HG03565 (cell line): ENCODE measurements around the gene DSCAML1.
"Not testable (repeated sequence)": the region's sequence is repeated elsewhere in the genome, so short reads cannot be mapped to it uniquely, and the experiment has no call there.

ENCODE experiments used
- ATAC-seq: cut with Tn5 transposase; IDR thresholded peaks from one replicate; pipeline ENCODE4 v1.9.1; 2021; ENCODE audit warnings: mild to moderate bottlenecking, moderate library complexity; ENCODE audit not compliant: unreplicated experiment

DSCAML1 gene

GRCh38 chr11:117421041-117421440 is 376.0 kb downstream of the DSCAML1 start:
- ATAC-seq = no peak

- ATAC-seq = no peak
These were observed 376.4 kb downstream of the DSCAML1 start for GRCh38 chr11:117420598-117420997.

DNA sequence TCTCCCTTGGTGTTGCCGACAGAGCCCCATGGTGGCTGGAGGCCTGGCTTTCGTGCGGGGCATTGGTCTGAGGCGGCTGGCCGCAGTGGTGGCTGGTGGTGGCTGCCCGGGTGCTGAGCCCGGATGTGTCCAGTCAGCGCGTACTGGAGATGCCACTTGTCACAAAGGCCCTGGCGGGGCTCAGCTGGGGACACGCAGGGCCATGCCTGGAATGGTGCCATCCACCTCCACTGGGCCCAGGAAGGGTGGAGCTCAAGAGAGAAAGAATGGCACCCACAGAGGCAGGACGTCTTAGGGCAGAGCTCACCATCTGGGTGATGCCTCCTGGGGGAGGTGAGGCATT is 376.9 kb downstream of the DSCAML1 start:
- ATAC-seq = no peak

GRCh38 chr11:117419482-117420142 is 377.4 kb downstream of the DSCAML1 start:
- ATAC-seq = no peak

- ATAC-seq = no peak
These were observed 378.1 kb downstream of the DSCAML1 start for GRCh38 chr11:117418737-117419481.

DNA sequence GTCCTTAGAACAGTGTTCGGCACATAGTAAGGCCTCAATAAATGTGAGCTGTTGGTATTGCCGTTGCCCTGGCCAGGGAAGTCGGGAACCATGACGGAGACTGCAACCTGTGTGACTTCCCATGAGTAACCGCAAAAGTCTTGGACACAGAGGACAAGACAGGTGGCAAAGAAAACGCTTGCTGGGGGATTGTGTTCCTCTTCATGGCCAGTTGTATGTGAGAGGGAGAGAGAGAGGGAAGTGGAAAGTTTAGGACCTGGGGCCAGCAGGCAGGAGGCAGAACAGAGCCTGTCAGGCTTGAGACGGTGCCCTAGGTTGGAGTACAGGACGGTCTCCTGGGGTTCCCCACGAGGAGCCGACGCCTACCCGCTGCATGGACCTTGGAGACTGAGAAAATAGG is 379.2 kb downstream of the DSCAML1 start:
- ATAC-seq = no peak

DNA sequence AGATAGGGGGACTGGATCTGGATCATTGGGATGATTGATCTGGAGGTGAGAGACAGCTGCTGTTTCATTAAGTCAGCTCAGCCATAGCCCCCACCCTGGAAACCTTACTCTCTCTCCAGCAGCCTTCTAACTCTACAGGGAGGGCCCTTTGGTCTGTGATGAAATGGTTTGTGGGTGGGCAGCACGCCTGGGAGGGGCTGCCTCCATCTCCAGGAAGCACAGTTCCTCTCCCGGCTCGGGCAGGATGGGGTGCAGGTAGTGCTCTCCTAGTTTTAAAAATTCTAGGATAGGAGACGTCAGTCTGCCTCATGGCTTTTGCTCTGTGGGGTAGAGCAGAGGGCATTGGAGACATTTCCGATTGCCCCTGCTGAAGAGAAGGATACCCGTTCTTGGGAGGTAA is 379.7 kb downstream of the DSCAML1 start:
- ATAC-seq = no peak

GRCh38 chr11:117415358-117415896 is 381.6 kb downstream of the DSCAML1 start:
- ATAC-seq = no peak

- ATAC-seq = no peak
These were observed 382.3 kb downstream of the DSCAML1 start for GRCh38 chr11:117414724-117415123.

DNA sequence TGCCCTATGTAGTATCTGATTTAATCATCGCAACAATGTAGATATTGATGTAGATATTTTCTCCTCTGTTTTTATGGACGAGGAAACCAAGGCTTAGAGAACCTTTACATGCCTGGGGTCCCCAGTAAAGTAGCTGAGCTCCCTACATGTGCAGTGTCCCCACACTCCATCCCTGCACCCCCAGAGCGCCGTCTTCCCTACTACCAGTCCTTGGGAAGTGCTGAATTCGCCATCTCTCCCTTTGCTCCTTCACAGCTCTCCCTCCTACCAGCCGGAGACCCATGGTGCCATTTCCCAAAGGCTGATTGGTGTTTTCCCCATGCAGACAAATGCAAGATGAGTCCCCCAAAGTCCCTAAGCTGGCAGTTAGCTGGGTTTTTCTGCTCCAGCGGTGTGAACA is 383.4 kb downstream of the DSCAML1 start:
- ATAC-seq = no peak

DNA sequence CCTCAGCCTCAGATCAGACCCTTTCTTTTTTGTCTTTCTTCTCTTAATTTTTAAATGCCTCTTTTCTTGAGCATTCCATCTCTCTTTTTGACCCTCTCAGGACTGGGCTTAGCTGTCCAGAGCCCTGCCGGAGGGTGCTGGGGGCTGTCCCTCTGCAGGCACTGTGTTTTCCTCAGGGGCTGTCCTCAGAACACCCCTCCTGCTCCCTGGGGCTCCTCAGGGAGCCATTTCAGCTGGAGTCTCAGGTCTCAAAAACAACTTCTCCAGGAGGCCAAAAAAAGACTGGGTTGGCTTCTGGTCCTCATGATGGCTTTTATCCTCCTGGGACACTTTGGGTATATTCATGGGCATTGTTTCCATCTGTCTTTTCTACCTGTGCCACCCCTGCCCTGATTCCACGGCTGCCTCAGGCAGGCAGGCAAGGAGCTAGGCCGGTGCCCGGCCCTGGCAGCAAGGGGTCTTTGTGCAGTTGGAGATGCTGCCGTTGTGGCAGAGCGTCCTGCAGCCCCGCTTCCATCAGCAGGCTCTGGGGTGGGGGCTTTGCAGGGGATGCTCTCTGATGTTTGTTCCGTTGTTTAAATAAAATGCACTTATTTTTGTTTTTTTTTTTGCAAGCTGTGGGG is 384.3 kb downstream of the DSCAML1 start:
- no peak for ATAC-seq

GRCh38 chr11:117412176-117412575 is 384.8 kb downstream of the DSCAML1 start:
- ATAC-seq = no peak

DNA sequence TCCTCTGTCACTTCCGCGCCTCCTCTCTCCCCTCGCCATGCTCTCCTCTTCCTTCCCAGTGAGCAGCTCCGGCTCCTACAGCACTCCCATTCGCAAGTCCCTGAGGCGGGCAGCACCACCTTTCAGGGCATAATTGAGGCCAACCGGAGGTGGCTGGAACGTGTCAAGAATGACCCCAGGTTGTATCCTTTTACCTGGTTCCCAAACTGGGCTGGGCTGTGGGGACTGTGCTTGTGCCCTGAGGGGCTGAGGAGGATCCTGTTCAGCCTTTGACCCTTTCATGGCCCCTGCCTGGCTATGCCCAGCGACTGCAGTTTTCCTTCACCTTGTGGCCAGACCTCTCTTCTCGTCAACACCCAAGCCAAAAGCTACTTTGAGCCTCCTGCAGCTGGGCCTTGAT is 385.3 kb downstream of the DSCAML1 start:
- no peak for ATAC-seq

DNA sequence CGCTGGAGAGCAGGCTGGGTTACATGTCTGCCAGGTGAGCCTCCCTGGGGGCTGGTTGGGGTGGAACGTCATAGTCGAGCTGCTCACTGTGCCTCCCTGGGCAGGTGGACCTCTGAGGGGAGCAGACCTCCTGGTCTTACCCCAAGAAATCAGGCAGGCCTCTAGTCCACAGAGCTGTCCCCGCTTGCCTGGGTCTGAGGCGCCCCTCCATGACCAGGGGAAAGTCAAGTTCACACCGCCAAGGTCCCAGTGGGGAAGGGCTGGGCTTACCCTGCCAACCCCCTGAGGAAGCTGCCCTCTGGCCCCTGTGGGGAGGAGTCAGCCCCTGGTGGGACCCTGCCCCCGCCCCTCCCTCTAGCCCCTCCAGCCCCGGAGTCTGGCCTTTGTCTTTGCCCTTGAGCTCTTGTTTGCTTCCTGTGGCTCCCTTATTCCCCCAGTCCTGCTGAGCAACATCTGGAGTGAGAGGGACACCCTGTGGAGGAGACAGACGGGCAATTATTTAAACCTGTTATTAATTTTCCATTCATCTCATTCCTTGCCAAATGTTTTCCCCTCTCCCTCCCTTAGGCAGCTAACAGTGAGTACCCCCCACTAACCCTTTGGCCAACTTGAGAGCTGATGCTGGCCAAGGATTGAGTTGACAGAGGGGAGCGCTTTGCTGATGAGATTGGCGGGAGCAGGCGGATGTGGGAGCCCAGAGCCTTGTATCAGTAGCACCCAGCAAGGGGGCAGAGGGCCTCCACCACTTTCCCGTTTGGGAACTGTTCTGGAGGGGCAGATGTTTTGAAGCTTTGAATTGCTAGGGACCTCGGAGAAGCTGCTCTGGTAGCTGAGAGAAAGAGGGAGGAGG is 385.9 kb downstream of the DSCAML1 start:
- ATAC-seq = no peak

DNA sequence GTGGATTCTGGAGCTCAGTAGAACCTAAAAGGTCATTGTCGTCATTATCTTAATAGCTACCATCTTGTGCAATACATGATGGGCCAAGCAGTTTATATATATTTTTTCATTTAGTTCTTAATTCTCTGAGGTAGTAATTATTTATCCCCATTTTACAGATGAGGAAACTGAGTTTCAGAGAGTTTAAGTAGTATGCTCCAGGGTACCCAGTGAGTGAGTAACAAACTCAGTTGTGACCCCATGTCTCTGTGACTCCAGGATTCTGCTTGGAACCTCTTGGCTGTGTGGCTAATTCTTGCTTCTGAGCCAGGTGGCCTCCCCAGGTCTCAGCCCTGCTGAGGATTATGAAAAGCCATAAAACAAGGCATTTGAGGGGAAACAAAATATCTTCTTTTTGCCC is 386.8 kb downstream of the DSCAML1 start:
- ATAC-seq = no peak

GRCh38 chr11:117409511-117409910 is 387.5 kb downstream of the DSCAML1 start:
- ATAC-seq = no peak

GRCh38 chr11:117408356-117408755 is 388.7 kb downstream of the DSCAML1 start:
- no peak for ATAC-seq

GRCh38 chr11:117407016-117407415 is 390.0 kb downstream of the DSCAML1 start:
- no peak for ATAC-seq

DNA sequence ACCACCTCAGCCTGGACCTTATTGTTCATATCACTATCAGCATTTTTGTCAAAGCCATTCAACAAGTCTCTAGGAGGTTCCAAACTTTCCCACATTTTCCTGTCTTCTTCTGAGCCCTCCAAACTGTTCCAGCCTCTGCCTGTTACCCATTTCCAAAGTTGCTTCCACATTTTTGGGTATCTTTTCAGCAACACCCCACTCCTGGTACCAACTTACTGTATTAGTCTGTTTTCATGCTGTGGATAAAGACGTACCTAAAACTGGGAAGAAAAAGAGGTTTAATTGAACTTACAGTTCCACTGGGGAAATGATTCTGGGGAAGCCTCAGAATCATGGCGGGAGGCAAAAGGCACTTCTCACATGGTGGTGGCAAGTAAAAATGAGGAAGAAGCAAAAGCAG is 391.1 kb downstream of the DSCAML1 start:
- ATAC-seq = not testable (repeated sequence)

- not testable (repeated sequence) for ATAC-seq
These were observed 397.7 kb downstream of the DSCAML1 start for GRCh38 chr11:117399100-117399840.
